Skin epidermis (tissue), 12 donors: ENCODE measurements around the gene DDIT3.

ENCODE experiments used
- H3K27ac ChIP-seq, 21 experiments: fragments of 200-600 bp; sonication (generic) in 11 of 21; one replicate each; pipeline ENCODE4 v1.5.0; 2020; ENCODE audit warnings: mild to moderate bottlenecking in 3 of 21, inconsistent platforms in 2 of 21, moderate library complexity in 2 of 21
- H3K4me3 ChIP-seq, 7 experiments: fragments of 200-600 bp; sonication (generic) in 2 of 7; one replicate each; pipeline ENCODE4 v1.5.0; 2020; ENCODE audit warnings: inconsistent platforms in 2 of 7, mild to moderate bottlenecking in 2 of 7, moderate library complexity in 1 of 7

DDIT3 gene

GRCh38 chr12:57548488-57548887, 28.2 kb upstream of the DDIT3 start:
- H3K27ac ChIP-seq = no peak overlapping the region
- H3K4me3 ChIP-seq = no peak overlapping the region

GRCh38 chr12:57548013-57548315, 27.6 kb upstream of the DDIT3 start:
- no peak overlapping the region for H3K4me3 ChIP-seq

GRCh38 chr12:57547288-57548012, 27.1 kb upstream of the DDIT3 start:
- Histone ChIP-seq H3K27ac (peak overlapping the region in 12 of 21 experiments; percentile 80 to 97 (median 93)), H3K4me3 (peak overlapping the region; percentile 73 to 99 (median 92))

More at GRCh38 chr12:57548013-57548315, 27.6 kb upstream of the DDIT3 start:
- no peak overlapping the region for H3K27ac ChIP-seq

GRCh38 chr12:57546438-57547287, 26.3 kb upstream of the DDIT3 start, which contains the start of gene DCTN2:
DCTN2 (minus strand) TSS chr12:57547192; CDS start chr12:57547063, 129 bp downstream.
- Histone ChIP-seq H3K4me3 (peak within 1 kb of the TSS; percentile 73 to 99 (median 92)), H3K27ac (peak within 1 kb of the TSS; percentile 80 to 98 (median 93))

- Histone ChIP-seq H3K4me3 (peak overlapping the region; percentile 73 to 99 (median 92)), H3K27ac (peak overlapping the region in 18 of 21 experiments; percentile 80 to 98 (median 94))
Observed at GRCh38 chr12:57545809-57546437, 25.6 kb upstream of the DDIT3 start.

- H3K4me3 ChIP-seq = no peak overlapping the region
- no peak overlapping the region for H3K27ac ChIP-seq
Observed at GRCh38 chr12:57543581-57543980, 23.3 kb upstream of the DDIT3 start.

GRCh38 chr12:57541717-57542116, 21.4 kb upstream of the DDIT3 start:
- H3K27ac ChIP-seq = no peak overlapping the region
- no peak overlapping the region for H3K4me3 ChIP-seq

GRCh38 chr12:57541001-57541400, 20.7 kb upstream of the DDIT3 start:
- Histone ChIP-seq H3K27ac (no peak overlapping the region), H3K4me3 (no peak overlapping the region)

- H3K27ac ChIP-seq = no peak overlapping the region
- no peak overlapping the region for H3K4me3 ChIP-seq
Observed at GRCh38 chr12:57539134-57539768, 18.9 kb upstream of the DDIT3 start.

- no peak overlapping the region for H3K27ac ChIP-seq
- H3K4me3 ChIP-seq = no peak overlapping the region
Observed at GRCh38 chr12:57536597-57536942, 16.3 kb upstream of the DDIT3 start.

GRCh38 chr12:57535764-57536596, 15.7 kb upstream of the DDIT3 start:
- no peak overlapping the region for H3K27ac ChIP-seq
- no peak overlapping the region for H3K4me3 ChIP-seq

GRCh38 chr12:57534991-57535543, 14.8 kb upstream of the DDIT3 start:
- H3K4me3 ChIP-seq = no peak overlapping the region
- H3K27ac ChIP-seq = no peak overlapping the region

GRCh38 chr12:57534250-57534649, 13.9 kb upstream of the DDIT3 start:
- H3K27ac ChIP-seq = no peak overlapping the region
- no peak overlapping the region for H3K4me3 ChIP-seq

GRCh38 chr12:57533108-57533507, 12.8 kb upstream of the DDIT3 start:
- no peak overlapping the region for H3K27ac ChIP-seq
- H3K4me3 ChIP-seq = no peak overlapping the region

GRCh38 chr12:57531836-57532235, 11.5 kb upstream of the DDIT3 start:
- H3K27ac ChIP-seq = no peak overlapping the region
- no peak overlapping the region for H3K4me3 ChIP-seq

- H3K27ac ChIP-seq = no peak overlapping the region
Observed at GRCh38 chr12:57530396-57531142, 10.3 kb upstream of the DDIT3 start.

GRCh38 chr12:57529831-57530230, 9.5 kb upstream of the DDIT3 start:
- Histone ChIP-seq H3K27ac (peak overlapping the region in 1 of 21 experiments; percentile 17), H3K4me3 (no peak overlapping the region)

More at GRCh38 chr12:57530396-57531142, 10.3 kb upstream of the DDIT3 start:
- no peak overlapping the region for H3K4me3 ChIP-seq

- Histone ChIP-seq H3K4me3 (no peak overlapping the region), H3K27ac (no peak overlapping the region)
Observed at GRCh38 chr12:57528831-57529555, 8.7 kb upstream of the DDIT3 start.
